ENCODE results near the gene GPR158. TPM values are rescaled to one million over a fixed set of nuclear protein-coding genes. Genes with fewer than 3 reads are reported as not detected.

The GPR158 gene
- total RNA-seq, 1 experiment from 2014 or later: not detected

DNA sequence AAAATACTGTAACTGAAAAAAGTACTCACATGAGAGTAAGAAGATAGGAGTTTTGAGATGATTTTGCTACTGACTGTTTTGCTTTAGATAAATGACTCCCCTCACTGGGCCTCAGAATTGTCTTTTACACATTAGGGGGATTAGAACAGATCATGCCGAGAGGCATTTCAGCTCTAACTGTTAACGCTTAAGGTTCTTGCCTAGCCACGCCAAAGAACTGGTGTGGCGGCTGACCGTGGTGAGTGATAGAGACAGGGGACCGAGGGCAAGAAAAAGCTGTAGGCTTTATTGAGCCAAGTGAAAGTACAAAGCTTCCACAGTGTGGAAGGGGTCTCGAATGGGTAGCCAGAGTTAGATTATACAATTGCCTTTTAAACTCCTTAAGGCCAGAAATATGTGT, 390.8 kb downstream of the GPR158 start:
- Mint-ChIP-seq H3K4me3 (ENCODE audit: unreplicated experiment) (no peak overlapping the region), H3K27ac (ENCODE audit: low read depth, unreplicated experiment) (no peak overlapping the region), H3K27me3 (ENCODE audit: insufficient read depth, unreplicated experiment) (peaks cover 80% of the 10 kb centered on the region), H3K9me3 (ENCODE audit: unreplicated experiment) (no peaks in the 10 kb centered on the region), H3K36me3 (ENCODE audit: insufficient read depth, unreplicated experiment) (no peaks in the 10 kb centered on the region), H3K4me1 (ENCODE audit: insufficient read depth, unreplicated experiment) (no peaks in the 10 kb centered on the region)
- intact Hi-C loops (cut with micrococcal nuclease): no loop called here
- POLR2A ChIA-PET: no interaction called here
- TF ChIP-seq, protein P1, sequence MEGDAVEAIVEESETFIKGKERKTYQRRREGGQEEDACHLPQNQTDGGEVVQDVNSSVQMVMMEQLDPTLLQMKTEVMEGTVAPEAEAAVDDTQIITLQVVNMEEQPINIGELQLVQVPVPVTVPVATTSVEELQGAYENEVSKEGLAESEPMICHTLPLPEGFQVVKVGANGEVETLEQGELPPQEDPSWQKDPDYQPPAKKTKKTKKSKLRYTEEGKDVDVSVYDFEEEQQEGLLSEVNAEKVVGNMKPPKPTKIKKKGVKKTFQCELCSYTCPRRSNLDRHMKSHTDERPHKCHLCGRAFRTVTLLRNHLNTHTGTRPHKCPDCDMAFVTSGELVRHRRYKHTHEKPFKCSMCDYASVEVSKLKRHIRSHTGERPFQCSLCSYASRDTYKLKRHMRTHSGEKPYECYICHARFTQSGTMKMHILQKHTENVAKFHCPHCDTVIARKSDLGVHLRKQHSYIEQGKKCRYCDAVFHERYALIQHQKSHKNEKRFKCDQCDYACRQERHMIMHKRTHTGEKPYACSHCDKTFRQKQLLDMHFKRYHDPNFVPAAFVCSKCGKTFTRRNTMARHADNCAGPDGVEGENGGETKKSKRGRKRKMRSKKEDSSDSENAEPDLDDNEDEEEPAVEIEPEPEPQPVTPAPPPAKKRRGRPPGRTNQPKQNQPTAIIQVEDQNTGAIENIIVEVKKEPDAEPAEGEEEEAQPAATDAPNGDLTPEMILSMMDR (IDR thresholded peaks at IDR 0.05; ENCODE audit: unreplicated experiment): no peak
- no peak for DNase-seq (ENCODE audit: unreplicated experiment)
- BruUV-seq (replicated peaks): no TSS peak
- CTCF ChIA-PET: no interaction called here

DNA sequence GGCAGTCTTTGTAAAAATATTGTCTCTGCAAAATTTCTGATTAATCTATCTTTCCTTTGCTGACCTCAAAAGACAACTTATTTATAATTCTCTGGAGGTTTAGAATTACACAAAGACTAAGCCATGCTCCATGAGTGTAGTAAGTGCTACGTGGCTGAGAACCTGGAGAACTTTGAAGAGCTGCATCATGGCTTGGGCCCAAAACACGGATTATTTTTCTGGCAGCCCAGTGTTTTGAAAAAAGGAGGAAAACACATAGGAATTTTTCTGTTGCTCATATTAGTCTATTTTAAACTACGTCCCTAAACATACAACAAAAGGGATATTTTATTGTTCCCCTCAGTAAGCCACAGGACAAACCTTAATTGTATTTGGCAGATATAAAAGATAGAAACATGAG, 398.5 kb downstream of the GPR158 start:
- DNase-seq (ENCODE audit: unreplicated experiment): no peak
- TF ChIP-seq, protein P1 (IDR thresholded peaks at IDR 0.05; ENCODE audit: unreplicated experiment): no peak
- Mint-ChIP-seq H3K27ac (ENCODE audit: low read depth, unreplicated experiment) (no peak overlapping the region), H3K27me3 (ENCODE audit: insufficient read depth, unreplicated experiment) (peaks cover 65% of the 10 kb centered on the region), H3K4me3 (ENCODE audit: unreplicated experiment) (no peak overlapping the region), H3K4me1 (ENCODE audit: insufficient read depth, unreplicated experiment) (no peaks in the 10 kb centered on the region), H3K9me3 (ENCODE audit: unreplicated experiment) (no peaks in the 10 kb centered on the region), H3K36me3 (ENCODE audit: insufficient read depth, unreplicated experiment) (no peaks in the 10 kb centered on the region)
- ChIA-PET CTCF (no interaction called here), POLR2A (no interaction called here)
- BruUV-seq (replicated peaks): no TSS peak
- intact Hi-C loops (cut with micrococcal nuclease): no loop called here

GRCh38 chr10:25575343-25575742, 400.5 kb downstream of the GPR158 start:
- H3K27ac Mint-ChIP-seq (ENCODE audit: low read depth, unreplicated experiment): no peak overlapping the region
- H3K9me3 Mint-ChIP-seq (ENCODE audit: unreplicated experiment): no peaks in the 10 kb centered on the region
- CTCF ChIA-PET: no interaction called here
- H3K27me3 Mint-ChIP-seq (ENCODE audit: insufficient read depth, unreplicated experiment): peaks cover 58% of the 10 kb centered on the region
- DNase-seq (ENCODE audit: unreplicated experiment): no peak
- no peaks in the 10 kb centered on the region for H3K36me3 Mint-ChIP-seq (ENCODE audit: insufficient read depth, unreplicated experiment)
- intact Hi-C loops (cut with micrococcal nuclease): no loop called here
- H3K4me1 Mint-ChIP-seq (ENCODE audit: insufficient read depth, unreplicated experiment): no peaks in the 10 kb centered on the region
- TF ChIP-seq, protein P1 (IDR thresholded peaks at IDR 0.05; ENCODE audit: unreplicated experiment): no peak
- no peak overlapping the region for H3K4me3 Mint-ChIP-seq (ENCODE audit: unreplicated experiment)
- POLR2A ChIA-PET: no interaction called here
- no TSS peak for BruUV-seq (replicated peaks)

DNA sequence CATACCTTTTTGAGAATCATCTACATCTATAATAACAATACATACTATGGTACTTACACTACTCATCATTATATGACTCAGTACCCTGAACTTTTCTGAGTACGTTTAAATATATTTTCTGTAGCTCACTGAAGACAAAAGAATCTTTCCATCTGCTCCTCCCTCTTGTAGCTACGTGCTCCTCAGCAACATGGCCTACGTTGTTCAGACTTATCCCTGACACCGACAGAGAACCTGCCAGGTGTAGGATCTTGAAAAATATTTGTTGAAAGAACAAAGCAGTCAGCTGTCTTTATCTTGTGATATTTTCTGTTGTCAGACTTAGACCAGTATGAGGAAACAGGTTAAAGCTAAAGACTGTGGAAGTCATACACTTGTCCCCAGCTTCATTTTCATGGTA, 403.3 kb downstream of the GPR158 start:
- no peak for DNase-seq (ENCODE audit: unreplicated experiment)
- H3K36me3 Mint-ChIP-seq (ENCODE audit: insufficient read depth, unreplicated experiment): no peaks in the 10 kb centered on the region
- no TSS peak for BruUV-seq (replicated peaks)
- POLR2A ChIA-PET: no interaction called here
- TF ChIP-seq, protein P1 (IDR thresholded peaks at IDR 0.05; ENCODE audit: unreplicated experiment): no peak
- no peaks in the 10 kb centered on the region for H3K9me3 Mint-ChIP-seq (ENCODE audit: unreplicated experiment)
- H3K27ac Mint-ChIP-seq (ENCODE audit: low read depth, unreplicated experiment): no peak overlapping the region
- H3K4me1 Mint-ChIP-seq (ENCODE audit: insufficient read depth, unreplicated experiment): no peaks in the 10 kb centered on the region
- CTCF ChIA-PET: interaction anchor here (0.5 kb wide), 1 partner anchor 313 kb away, joined by 3 read pairs; no protein-coding TSS in a partner anchor
- H3K27me3 Mint-ChIP-seq (ENCODE audit: insufficient read depth, unreplicated experiment): peaks cover 62% of the 10 kb centered on the region
- no peak overlapping the region for H3K4me3 Mint-ChIP-seq (ENCODE audit: unreplicated experiment)
- intact Hi-C loops (cut with micrococcal nuclease): no loop called here

Measured in MCF 10A (cell line).